WERI-Rb-1 (cell line): ENCODE measurements around the gene MRC2.

ENCODE experiments used
- DNase-seq: peaks from one replicate; pipeline ENCODE4 v3.0.0-alpha.2; 2020
- H3K27ac ChIP-seq: fragments of 250-450 bp; sonication (Bioruptor Pico); 2 replicates; pipeline ENCODE4 v1.5.1; 2020; ENCODE audit warnings: mild to moderate bottlenecking, moderate library complexity
- H3K27me3 ChIP-seq: fragments of 250-450 bp; sonication (Bioruptor Pico); 2 replicates; pipeline ENCODE4 v1.5.1; 2021; ENCODE audit warnings: mild to moderate bottlenecking, low read depth, moderate library complexity; ENCODE audit not compliant: insufficient read depth, severe bottlenecking
- H3K36me3 ChIP-seq: fragments of 250-450 bp; sonication (Bioruptor Pico); 2 replicates; pipeline ENCODE4 v1.5.1; 2020; ENCODE audit warnings: mild to moderate bottlenecking, moderate library complexity
- H3K4me3 ChIP-seq: 2 replicates; pipeline ENCODE4 v1.5.1; 2011; ENCODE audit warnings: low read depth, mild to moderate bottlenecking, control low read depth, low read length
- H3K9me3 ChIP-seq: fragments of 250-450 bp; sonication (Bioruptor Pico); 2 replicates; pipeline ENCODE4 v1.5.1; 2021; ENCODE audit warnings: mild to moderate bottlenecking, moderate library complexity; ENCODE audit not compliant: severe bottlenecking
- TF ChIP-seq, protein P1 (sequence below): IDR thresholded peaks from 2 replicates; pipeline ENCODE4 v1.5.1; 2011; ENCODE audit warnings: low read depth, mild to moderate bottlenecking, control low read depth, inconsistent platforms, low read length

MRC2 gene

DNA sequence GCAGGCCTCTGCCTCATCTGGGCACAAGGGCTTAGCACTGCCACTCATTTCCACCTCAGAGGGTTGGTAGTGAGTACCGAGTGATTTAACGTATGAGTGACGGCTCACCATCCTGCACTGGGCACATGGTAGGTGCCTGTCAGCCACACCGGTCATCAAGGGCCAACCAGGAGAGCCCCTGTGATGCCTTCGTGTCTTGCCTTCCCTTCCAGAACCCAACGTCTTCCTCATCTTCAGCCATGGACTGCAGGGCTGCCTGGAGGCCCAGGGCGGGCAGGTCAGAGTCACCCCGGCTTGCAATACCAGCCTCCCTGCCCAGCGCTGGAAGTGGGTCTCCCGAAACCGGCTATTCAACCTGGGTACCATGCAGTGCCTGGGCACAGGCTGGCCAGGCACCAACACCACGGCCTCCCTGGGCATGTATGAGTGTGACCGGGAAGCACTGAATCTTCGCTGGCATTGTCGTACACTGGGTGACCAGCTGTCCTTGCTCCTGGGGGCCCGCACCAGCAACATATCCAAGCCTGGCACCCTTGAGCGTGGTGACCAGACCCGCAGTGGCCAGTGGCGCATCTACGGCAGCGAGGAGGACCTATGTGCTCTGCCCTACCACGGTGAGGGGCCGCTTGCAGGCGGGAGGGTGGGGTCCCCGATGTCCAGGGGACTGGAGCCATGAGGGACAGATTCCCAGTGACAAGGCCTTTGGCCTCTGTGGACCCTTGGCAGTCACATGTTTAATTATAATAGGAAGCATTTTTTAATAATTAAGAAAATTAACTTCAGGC lies 37.1 kb downstream of the MRC2 start:
- H3K27ac ChIP-seq, result no peak overlapping the region
- H3K36me3 ChIP-seq, result no peaks in the 10 kb centered on the region
- peaks cover 10% of the 10 kb centered on the region for H3K9me3 ChIP-seq
- H3K27me3 ChIP-seq, result no peaks in the 10 kb centered on the region
- DNase-seq, result no peak
- TF ChIP-seq, protein P1, sequence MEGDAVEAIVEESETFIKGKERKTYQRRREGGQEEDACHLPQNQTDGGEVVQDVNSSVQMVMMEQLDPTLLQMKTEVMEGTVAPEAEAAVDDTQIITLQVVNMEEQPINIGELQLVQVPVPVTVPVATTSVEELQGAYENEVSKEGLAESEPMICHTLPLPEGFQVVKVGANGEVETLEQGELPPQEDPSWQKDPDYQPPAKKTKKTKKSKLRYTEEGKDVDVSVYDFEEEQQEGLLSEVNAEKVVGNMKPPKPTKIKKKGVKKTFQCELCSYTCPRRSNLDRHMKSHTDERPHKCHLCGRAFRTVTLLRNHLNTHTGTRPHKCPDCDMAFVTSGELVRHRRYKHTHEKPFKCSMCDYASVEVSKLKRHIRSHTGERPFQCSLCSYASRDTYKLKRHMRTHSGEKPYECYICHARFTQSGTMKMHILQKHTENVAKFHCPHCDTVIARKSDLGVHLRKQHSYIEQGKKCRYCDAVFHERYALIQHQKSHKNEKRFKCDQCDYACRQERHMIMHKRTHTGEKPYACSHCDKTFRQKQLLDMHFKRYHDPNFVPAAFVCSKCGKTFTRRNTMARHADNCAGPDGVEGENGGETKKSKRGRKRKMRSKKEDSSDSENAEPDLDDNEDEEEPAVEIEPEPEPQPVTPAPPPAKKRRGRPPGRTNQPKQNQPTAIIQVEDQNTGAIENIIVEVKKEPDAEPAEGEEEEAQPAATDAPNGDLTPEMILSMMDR, result no peak
- no peak overlapping the region for H3K4me3 ChIP-seq

DNA sequence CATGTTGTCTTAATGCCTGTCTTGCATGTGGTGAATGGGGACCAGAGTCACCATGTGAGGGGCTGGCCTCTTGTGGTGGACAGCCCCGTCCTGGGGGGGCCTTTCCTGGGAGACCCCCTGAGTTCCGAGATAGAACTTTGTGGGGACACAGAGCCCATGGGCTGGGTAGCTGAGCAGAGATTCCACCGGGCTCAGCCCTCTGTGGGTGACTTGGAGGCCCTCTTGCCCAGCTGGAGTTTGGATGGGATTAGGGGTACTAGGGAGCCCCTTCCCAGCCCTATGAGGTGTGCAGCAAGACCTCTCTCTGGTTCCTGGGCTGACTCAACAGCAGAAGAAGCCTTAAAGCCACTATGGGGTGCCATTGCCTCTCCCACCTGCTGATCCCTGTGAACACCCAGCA lies 38.1 kb downstream of the MRC2 start:
- Histone ChIP-seq H3K9me3 (peaks cover 5% of the 10 kb centered on the region), H3K4me3 (no peak overlapping the region), H3K27ac (no peak overlapping the region), H3K27me3 (no peaks in the 10 kb centered on the region), H3K36me3 (no peaks in the 10 kb centered on the region)
- no peak for DNase-seq
- TF ChIP-seq, protein P1, result no peak

DNA sequence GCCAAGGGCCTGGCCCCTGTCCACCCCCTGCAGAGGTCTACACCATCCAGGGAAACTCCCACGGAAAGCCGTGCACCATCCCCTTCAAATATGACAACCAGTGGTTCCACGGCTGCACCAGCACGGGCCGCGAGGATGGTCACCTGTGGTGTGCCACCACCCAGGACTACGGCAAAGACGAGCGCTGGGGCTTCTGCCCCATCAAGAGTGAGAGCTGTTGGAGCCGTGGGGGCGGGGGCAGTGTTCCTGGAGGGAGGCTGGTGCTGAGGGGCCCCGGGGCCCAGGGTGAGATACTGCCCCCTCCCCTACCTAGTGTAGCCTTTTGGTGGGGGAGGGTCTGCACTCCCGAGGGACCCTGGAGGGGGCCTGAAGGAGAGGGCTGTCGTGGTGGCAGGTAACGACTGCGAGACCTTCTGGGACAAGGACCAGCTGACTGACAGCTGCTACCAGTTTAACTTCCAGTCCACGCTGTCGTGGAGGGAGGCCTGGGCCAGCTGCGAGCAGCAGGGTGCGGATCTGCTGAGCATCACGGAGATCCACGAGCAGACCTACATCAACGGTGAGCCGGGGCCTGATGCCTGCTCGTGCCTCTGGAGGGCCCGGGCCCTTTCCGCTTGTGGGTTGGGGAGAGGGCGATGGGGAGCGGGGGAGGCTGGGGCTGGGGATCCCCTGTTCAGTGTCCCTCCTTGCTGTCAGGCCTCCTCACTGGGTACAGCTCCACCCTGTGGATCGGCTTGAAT lies 38.8 kb downstream of the MRC2 start:
- H3K36me3 ChIP-seq, result no peaks in the 10 kb centered on the region
- H3K4me3 ChIP-seq, result no peak overlapping the region

DNA sequence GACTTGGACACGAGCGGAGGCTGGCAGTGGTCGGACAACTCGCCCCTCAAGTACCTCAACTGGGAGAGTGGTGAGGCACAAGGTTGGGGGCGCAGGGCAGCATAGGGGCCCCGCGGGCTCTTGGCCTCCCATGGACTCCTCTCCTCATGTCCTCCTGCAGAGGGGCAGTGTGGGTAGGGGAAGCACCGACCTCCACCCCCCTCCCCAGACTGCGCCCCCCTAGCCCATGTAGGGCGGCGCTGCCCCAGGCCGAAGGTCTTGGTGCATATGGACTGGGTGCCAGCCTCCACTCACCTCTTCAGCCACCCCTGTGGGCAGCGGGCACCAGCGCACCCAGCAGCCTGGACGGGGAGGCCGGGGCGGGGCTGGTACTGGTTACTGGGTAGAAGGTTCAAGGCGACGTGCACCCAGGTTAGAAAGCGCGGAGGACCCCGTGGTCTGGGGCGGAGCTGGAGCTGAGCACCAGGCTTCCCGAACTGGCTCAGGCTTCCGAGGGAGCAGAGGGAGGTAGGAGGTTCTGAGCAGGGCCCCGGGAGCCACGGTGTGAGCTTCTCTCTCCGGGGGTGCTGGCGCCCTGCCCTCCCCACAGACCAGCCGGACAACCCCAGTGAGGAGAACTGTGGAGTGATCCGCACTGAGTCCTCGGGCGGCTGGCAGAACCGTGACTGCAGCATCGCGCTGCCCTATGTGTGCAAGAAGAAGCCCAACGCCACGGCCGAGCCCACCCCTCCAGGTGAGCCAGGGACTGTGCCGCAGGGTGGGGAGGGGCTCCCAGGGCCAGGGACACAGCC lies 39.5 kb downstream of the MRC2 start:
- Histone ChIP-seq H3K4me3 (no peak overlapping the region), H3K36me3 (no peaks in the 10 kb centered on the region), H3K9me3 (no peaks in the 10 kb centered on the region), H3K27me3 (no peaks in the 10 kb centered on the region), H3K27ac (no peak overlapping the region)
- TF ChIP-seq, protein P1, result no peak
- DNase-seq, result no peak

More for the DNA sequence above, 38.8 kb downstream of the MRC2 start:
- H3K9me3 ChIP-seq, result no peaks in the 10 kb centered on the region
- no peaks in the 10 kb centered on the region for H3K27me3 ChIP-seq
- TF ChIP-seq, protein P1, result peak; percentile 20; the same call in 1 of the 2 replicates
- DNase-seq, result peak; percentile 43
- no peak overlapping the region for H3K27ac ChIP-seq

DNA sequence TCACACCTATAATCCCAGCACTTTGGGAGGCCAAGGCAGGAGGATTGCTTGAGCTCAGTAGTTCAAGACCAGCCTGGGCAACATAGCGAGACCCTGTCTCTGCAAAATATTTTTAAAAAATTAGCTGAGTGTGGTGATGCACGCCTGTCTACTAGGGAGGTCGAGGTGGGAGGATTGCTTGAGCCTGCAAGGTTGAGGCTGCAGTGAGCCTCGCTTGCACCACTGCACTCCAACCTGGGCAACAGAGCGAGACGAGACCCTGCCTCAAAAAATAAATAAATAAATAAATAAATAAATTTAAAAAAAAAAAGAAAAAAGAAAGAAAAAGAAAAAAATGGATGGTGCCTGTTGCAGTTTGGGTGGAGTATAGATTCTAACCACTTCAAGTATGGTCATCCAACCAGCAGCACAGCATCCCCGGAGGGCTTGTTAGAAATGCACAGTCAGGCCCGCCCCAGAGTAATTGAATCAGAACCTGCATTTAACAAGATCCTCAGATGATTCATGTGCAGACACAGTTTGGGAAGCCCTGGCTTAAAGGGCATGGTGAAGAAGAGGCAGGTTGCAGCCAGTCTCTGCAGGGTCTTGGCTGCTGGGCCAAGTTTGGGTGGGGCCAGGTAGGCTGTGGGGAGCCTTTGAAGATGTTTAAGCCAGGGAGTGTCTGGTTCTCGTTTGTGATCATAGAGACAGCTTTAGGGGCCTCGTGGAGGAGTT lies 40.8 kb downstream of the MRC2 start:
- Histone ChIP-seq H3K9me3 (no peaks in the 10 kb centered on the region), H3K27ac (no peak overlapping the region), H3K4me3 (no peak overlapping the region), H3K36me3 (no peaks in the 10 kb centered on the region), H3K27me3 (no peaks in the 10 kb centered on the region)
- TF ChIP-seq, protein P1, result no peak
- DNase-seq, result no peak
